ENCODE data around the gene GALNT14.

Gene GALNT14

DNA sequence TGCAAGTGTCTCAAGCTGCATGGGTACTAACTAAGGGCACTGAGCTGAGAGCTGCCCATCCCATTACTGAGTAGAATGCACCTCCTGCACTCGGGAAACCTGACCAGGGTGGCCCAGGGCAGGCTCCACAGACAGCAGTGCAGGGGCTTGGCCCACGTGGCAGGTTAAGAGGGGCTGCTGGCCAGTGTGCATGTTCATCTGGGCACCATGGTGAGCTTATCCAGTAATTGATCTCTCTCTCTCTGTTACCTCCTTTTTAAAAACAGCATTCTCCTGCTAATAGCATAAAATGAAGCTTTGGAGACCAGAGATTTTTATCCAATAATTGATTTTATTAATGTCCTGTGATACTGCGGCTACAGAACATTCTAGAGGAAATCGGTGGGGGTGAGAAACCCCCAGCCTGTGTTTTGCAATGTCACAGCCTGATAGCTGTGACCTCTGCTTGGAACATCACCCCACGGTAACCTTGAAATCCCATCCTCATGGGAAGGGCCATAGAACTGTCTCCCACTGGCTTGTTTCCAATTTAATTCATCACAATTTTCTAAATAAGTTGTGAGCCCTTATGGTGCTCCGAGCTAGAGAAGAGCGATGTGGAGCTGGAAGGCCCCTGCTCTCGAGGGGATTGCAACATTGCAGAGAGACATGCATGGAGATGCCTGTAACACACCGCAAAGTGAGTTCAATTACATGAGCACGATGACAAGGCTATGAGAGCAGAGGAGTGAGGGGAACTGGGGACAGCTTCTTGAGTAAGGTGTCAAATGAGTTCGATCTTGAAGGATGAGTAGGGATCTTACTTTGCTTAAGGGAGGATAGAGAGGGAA lies 143.8 kb downstream of the GALNT14 start:
- TF ChIP-seq, protein P1, sequence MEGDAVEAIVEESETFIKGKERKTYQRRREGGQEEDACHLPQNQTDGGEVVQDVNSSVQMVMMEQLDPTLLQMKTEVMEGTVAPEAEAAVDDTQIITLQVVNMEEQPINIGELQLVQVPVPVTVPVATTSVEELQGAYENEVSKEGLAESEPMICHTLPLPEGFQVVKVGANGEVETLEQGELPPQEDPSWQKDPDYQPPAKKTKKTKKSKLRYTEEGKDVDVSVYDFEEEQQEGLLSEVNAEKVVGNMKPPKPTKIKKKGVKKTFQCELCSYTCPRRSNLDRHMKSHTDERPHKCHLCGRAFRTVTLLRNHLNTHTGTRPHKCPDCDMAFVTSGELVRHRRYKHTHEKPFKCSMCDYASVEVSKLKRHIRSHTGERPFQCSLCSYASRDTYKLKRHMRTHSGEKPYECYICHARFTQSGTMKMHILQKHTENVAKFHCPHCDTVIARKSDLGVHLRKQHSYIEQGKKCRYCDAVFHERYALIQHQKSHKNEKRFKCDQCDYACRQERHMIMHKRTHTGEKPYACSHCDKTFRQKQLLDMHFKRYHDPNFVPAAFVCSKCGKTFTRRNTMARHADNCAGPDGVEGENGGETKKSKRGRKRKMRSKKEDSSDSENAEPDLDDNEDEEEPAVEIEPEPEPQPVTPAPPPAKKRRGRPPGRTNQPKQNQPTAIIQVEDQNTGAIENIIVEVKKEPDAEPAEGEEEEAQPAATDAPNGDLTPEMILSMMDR (conservative IDR thresholded peaks at IDR 0.05): no peak
- H3K27ac ChIP-seq: no peak overlapping the region

DNA sequence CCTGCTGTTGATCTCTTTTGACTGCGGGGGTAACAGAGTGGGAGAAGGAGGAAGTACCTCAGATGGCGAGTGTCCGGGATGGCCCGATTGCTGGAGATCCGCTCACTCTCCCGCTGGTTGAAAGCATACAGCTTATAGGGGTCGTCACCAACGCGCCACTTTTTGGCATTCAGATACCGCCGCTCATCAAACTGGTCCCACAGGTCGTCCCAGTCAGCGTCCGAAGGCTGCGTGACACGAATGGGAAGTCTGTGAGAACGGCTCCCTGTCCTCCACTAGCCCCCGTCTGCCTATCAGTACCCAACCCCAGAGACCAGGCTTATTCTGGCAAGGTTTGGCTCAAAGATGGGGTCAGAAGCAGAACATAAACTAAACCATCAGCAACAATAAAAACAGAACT lies 145.5 kb downstream of the GALNT14 start:
- TF ChIP-seq, protein P1 (conservative IDR thresholded peaks at IDR 0.05): no peak
- H3K27ac ChIP-seq: no peak overlapping the region

DNA sequence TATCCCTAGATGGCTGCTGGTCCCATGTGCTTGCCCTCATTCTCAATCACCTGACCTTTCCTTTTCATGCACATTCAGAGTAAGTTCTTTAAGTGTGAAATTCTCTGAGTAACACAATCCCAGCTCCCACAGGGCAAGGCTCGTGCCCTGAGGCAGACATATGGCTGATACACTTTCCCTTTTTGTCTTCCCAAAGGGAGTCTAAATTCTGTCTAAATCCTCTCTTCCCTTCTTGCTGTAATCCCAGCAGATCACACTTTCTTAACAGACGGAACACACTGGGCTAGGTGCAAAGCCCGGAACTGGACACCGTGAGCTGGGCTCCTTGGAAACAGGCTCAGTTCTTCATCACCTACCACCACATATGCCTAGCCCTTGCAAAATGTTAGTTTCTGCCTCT lies 147.6 kb downstream of the GALNT14 start:
- TF ChIP-seq, protein P1 (conservative IDR thresholded peaks at IDR 0.05): no peak
- no peak overlapping the region for H3K27ac ChIP-seq

DNA sequence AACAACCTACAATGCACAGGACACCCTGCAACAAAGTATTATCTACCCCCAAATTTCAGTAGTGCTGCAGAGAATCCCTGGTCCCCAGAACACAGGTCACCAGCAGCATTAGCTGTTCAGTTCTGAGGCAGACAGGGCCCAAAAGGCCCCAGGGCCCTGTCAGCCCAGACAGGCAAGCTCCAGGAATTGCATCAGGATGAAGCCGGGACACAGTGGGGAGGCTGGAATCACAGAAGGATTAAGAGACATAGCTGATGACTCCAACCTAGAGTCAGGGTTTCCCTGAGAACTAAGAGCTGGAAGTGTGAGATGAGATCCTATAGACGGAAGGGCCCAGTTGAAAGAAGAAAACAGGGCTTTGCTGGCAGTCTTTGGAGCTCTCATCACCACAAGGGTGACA lies 148.1 kb downstream of the GALNT14 start:
- TF ChIP-seq, protein P1 (conservative IDR thresholded peaks at IDR 0.05): no peak
- H3K27ac ChIP-seq: no peak overlapping the region

DNA sequence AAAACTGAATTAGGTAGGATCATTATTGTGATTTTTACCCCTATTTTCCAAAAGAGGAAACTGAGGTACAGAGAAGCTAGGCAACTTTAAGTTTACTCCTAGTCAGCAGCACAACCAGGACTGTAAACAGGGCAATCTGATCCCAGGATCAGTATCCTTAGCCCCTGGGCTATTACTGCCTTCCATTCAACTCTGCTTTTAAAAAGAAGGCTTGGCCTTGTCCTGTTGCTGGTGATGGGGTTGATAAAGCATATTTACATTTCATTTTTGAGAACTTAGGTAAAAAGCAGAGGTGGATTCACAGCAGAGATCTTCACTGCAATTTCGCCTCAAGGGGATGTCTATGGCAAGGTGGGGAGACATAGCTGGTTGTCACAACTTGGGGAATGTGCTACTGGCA lies 148.5 kb downstream of the GALNT14 start:
- TF ChIP-seq, protein P1 (conservative IDR thresholded peaks at IDR 0.05): no peak
- H3K27ac ChIP-seq: no peak overlapping the region

DNA sequence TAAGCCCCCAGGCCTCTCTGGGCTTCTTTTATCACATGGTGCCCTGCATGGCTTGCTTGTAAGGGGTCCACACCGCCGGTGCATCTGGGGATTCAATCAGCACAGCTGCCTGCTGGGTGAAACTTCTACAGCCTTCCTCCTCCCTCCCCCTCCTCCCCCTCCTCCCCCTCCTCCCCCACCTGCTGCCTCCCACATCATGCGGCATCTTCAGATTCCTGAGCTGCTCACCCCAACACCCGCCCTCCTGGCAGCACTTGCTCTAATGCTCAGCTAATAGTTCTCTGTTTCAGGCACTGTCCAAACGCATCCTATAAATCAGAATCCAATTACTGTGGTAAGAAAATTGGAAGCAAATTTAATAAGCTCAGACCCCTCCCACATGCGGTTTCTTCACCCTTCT lies 150.7 kb downstream of the GALNT14 start:
- H3K27ac ChIP-seq: no peak overlapping the region
- TF ChIP-seq, protein P1 (conservative IDR thresholded peaks at IDR 0.05): no peak

DNA sequence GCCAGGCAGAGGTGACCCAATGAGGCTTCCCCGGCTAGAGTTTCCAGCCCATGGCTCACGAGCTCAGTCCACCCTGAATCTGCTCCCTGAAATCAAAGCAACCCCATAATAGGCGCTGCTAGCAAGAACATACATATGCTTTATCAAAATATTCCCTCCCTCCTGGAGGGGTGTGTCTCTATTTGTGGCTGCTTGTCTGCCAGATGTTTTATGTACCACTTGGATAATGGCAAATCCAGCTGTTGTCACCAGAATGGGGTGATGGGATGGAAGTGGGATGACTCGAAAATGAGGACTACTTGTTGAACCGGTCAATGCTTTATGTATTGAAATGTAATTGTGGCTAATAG lies 152.0 kb downstream of the GALNT14 start:
- TF ChIP-seq, protein P1 (conservative IDR thresholded peaks at IDR 0.05): no peak
- no peak overlapping the region for H3K27ac ChIP-seq

Measured in VCaP (cell line).